GM12801 (cell line): ENCODE results near the gene SMARCE1.

Experiments used
- CTCF ChIP-seq: IDR thresholded peaks from one replicate; pipeline ENCODE4 v1.5.1; 2011; ENCODE audit warnings: control low read depth; ENCODE audit not compliant: insufficient read length; ENCODE audit errors: extremely low read depth

Gene SMARCE1

GRCh38 chr17:40615841-40616476, 31.7 kb downstream of the SMARCE1 start:
- TF ChIP-seq CTCF = no peak

GRCh38 chr17:40615068-40615840, 32.4 kb downstream of the SMARCE1 start:
- no peak for TF ChIP-seq CTCF

GRCh38 chr17:40614431-40615067, 33.1 kb downstream of the SMARCE1 start:
- no peak for TF ChIP-seq CTCF

- no peak for TF ChIP-seq CTCF
Observed at GRCh38 chr17:40613467-40614154, 34.0 kb downstream of the SMARCE1 start.

- TF ChIP-seq CTCF = no peak
Observed at GRCh38 chr17:40612599-40613244, 34.9 kb downstream of the SMARCE1 start.

GRCh38 chr17:40611840-40612474, 35.7 kb downstream of the SMARCE1 start:
- TF ChIP-seq CTCF = no peak

- no peak for TF ChIP-seq CTCF
Observed at GRCh38 chr17:40610359-40610758, 37.3 kb downstream of the SMARCE1 start.
